Measurements from ENCODE around the gene MCCD1. TPM values are rescaled to one million over a fixed set of nuclear protein-coding genes. Genes with fewer than 3 reads are reported as not detected.
A peak's percentile ranks its signal among the peaks of the same experiment; 100 is the strongest.

Gene MCCD1
- total and polyA plus RNA-seq, 2 of the 13 experiments (the other 11 are each of a cell fraction or from before 2014, with no cell fraction given), result 0.15 TPM; not detected in 1

DNA sequence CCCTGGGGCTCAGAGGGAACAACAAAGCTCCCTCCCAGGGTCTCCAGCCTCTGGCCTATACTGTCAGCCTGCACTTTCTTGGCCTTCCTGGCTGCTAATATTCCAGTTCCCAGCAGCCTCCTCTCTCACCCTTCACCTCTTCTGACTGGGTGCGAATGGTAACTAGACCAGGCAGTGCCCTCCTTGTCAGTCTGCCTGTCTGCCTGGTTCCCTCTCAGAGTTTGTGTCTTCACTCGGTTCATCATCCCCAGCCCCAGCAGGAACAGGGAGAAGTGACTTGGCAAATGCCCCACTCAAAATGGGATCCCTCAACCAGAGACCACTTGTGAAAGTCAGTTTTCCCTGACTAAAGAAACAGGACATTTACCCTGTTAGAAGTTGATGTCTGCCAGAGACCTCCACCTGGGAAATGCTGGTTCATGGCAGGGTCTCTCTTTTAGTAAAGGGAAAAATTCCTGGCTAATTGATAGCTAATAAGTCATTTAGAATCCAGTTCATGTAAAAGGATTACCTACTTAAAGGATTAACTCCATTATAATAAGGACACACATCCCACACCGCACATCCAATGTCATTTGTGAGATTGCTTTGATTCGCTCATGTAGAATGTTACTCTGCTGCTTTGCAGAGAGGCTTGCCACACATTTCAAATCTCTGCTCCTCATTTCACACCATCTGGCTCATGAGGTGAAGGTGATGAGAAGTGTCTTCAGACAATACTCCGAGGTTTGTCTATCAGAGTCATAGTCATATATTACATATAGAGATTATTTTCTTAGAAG is 49.4 kb upstream of the MCCD1 start (continued):
- no peak for TF ChIP-seq GFI1 (CRISPR knock-in tag; IDR thresholded peaks at IDR 0.05; ENCODE audit: borderline replicate concordance)
- TF ChIP-seq EP300 (IDR thresholded peaks at IDR 0.05; ENCODE audit: low read depth in 2 of 2, low read length in 2 of 2), result no peak
- no peak for TF ChIP-seq EP300 (CRISPR knock-in tag; IDR thresholded peaks at IDR 0.05; ENCODE audit: borderline replicate concordance)
- no peak for TF ChIP-seq RBM22 (optimal IDR thresholded peaks at IDR 0.05; ENCODE audit: low read length)

DNA sequence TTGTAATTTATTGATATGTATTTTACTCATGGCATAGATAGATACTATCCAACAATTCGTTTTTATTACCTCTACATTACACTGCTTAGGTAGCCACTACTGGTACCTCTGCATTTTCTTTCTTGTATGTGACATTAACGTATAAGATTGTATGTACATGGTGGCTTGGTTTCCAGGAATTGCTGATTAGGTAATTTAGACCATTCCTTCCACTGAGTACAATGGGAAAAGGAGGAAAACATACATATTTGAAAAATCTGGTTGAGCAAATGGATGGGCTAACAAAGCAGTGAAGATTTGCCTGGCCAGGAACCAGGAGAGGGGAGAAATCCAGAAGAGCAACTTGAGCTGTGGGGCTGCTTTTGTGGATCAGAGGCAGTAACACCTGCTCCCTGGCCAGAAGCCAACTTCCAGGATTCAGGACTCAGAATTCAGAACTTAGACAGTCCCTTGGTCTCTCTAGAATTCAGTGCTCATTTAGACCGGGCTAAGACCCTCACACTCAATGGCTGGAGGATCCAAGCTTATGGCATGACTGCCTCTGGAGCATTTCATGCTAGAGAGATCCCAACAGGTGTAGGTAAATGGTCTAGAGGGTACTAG is 48.7 kb upstream of the MCCD1 start:
- BruUV-seq (replicated peaks), result no TSS peak
- H3K9me3 ChIP-seq (ENCODE audit: low read length), result no peaks in the 10 kb centered on the region
- CTCF ChIA-PET (ENCODE audit: low intra/inter-chr PET ratio, low total read pairs), result no interaction called here
- TF ChIP-seq SP5 (CRISPR knock-in tag; IDR thresholded peaks at IDR 0.05; ENCODE audit: borderline replicate concordance, low read depth) (no peak), NFYC (CRISPR knock-in tag; IDR thresholded peaks at IDR 0.05) (no peak), MAFF (IDR thresholded peaks at IDR 0.05; ENCODE audit: low read depth, low read length) (peak; percentile 69), ZNF572 (CRISPR knock-in tag; IDR thresholded peaks at IDR 0.05) (no peak), ZFX (CRISPR knock-in tag; IDR thresholded peaks at IDR 0.05; ENCODE audit: low read depth) (no peak), MAFK (conservative IDR thresholded peaks at IDR 0.05 in 1 of 2, IDR thresholded peaks at IDR 0.05 in 1 of 2; ENCODE audit: low read length in 2 of 2) (peak; percentile 76 to 82), HIVEP1 (CRISPR knock-in tag; IDR thresholded peaks at IDR 0.05) (no peak), FOXJ3 (CRISPR knock-in tag; IDR thresholded peaks at IDR 0.05; ENCODE audit: borderline replicate concordance) (no peak)
- TF ChIP-seq, protein P1, sequence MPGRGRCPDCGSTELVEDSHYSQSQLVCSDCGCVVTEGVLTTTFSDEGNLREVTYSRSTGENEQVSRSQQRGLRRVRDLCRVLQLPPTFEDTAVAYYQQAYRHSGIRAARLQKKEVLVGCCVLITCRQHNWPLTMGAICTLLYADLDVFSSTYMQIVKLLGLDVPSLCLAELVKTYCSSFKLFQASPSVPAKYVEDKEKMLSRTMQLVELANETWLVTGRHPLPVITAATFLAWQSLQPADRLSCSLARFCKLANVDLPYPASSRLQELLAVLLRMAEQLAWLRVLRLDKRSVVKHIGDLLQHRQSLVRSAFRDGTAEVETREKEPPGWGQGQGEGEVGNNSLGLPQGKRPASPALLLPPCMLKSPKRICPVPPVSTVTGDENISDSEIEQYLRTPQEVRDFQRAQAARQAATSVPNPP (CRISPR knock-in tag; IDR thresholded peaks at IDR 0.05), result no peak
- TF ChIP-seq, protein P2, sequence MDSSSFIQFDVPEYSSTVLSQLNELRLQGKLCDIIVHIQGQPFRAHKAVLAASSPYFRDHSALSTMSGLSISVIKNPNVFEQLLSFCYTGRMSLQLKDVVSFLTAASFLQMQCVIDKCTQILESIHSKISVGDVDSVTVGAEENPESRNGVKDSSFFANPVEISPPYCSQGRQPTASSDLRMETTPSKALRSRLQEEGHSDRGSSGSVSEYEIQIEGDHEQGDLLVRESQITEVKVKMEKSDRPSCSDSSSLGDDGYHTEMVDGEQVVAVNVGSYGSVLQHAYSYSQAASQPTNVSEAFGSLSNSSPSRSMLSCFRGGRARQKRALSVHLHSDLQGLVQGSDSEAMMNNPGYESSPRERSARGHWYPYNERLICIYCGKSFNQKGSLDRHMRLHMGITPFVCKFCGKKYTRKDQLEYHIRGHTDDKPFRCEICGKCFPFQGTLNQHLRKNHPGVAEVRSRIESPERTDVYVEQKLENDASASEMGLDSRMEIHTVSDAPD (CRISPR knock-in tag; IDR thresholded peaks at IDR 0.05), result no peak
- TF ChIP-seq, protein P3, sequence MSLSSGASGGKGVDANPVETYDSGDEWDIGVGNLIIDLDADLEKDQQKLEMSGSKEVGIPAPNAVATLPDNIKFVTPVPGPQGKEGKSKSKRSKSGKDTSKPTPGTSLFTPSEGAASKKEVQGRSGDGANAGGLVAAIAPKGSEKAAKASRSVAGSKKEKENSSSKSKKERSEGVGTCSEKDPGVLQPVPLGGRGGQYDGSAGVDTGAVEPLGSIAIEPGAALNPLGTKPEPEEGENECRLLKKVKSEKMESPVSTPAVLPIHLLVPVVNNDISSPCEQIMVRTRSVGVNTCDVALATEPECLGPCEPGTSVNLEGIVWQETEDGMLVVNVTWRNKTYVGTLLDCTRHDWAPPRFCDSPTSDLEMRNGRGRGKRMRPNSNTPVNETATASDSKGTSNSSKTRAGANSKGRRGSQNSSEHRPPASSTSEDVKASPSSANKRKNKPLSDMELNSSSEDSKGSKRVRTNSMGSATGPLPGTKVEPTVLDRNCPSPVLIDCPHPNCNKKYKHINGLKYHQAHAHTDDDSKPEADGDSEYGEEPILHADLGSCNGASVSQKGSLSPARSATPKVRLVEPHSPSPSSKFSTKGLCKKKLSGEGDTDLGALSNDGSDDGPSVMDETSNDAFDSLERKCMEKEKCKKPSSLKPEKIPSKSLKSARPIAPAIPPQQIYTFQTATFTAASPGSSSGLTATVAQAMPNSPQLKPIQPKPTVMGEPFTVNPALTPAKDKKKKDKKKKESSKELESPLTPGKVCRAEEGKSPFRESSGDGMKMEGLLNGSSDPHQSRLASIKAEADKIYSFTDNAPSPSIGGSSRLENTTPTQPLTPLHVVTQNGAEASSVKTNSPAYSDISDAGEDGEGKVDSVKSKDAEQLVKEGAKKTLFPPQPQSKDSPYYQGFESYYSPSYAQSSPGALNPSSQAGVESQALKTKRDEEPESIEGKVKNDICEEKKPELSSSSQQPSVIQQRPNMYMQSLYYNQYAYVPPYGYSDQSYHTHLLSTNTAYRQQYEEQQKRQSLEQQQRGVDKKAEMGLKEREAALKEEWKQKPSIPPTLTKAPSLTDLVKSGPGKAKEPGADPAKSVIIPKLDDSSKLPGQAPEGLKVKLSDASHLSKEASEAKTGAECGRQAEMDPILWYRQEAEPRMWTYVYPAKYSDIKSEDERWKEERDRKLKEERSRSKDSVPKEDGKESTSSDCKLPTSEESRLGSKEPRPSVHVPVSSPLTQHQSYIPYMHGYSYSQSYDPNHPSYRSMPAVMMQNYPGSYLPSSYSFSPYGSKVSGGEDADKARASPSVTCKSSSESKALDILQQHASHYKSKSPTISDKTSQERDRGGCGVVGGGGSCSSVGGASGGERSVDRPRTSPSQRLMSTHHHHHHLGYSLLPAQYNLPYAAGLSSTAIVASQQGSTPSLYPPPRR (CRISPR knock-in tag; IDR thresholded peaks at IDR 0.05; ENCODE audit: borderline replicate concordance), result no peak

More for the DNA sequence above, 48.7 kb upstream of the MCCD1 start:
- peaks cover 6 to 48% of the 10 kb centered on the region in 2 experiments; a peak in 4 of 5 replicates for H3K27me3 ChIP-seq (ENCODE audit: control insufficient read depth in 1 of 2, insufficient read depth in 2 of 2, low read length in 2 of 2)
- ATAC-seq (no peak), DNase-seq (ENCODE audit: low spot score) (no peak), FAIRE-seq (no peak)
- H3K36me3 ChIP-seq (replicated peaks in 1 of 2; ENCODE audit: control insufficient read depth in 1 of 2, insufficient read depth in 2 of 2, low read length in 2 of 2), result no peaks in the 10 kb centered on the region
- intact Hi-C loops (cut with micrococcal nuclease; ENCODE audit: unreplicated experiment) (no loop called here), in situ Hi-C loops (cut with HindIII; ENCODE audit: extremely low pct_ligation_motif_present, low pct_unique_long_range_greater_than_20kb) (no loop called here)
- H3K4me1 ChIP-seq (ENCODE audit: insufficient read depth, low read length), result peaks cover 13% of the 10 kb centered on the region
- H2AFZ ChIP-seq (ENCODE audit: low read length), result no peak overlapping the region
- POLR2A ChIA-PET, result interaction anchor here (2.0 kb wide), 1 partner anchor 17 kb away, joined by 8 read pairs; no protein-coding TSS in a partner anchor
- H3K27ac ChIP-seq (ENCODE audit: extremely low read length, insufficient read depth, low read length), result no peak overlapping the region
- whole genome bisulfite sequencing (ENCODE audit: low lambda C conversion rate), result 10% methylated on average over 3 of the region's 3 CpGs
- H3K79me2 ChIP-seq (ENCODE audit: insufficient read depth, low read length), result no peaks in the 10 kb centered on the region
- no peak overlapping the region for H3K4me3 ChIP-seq (replicated peaks in 1 of 3; ENCODE audit: insufficient read depth in 1 of 3, low read depth in 2 of 3, low read length in 3 of 3)
- no peak overlapping the region for H3K9ac ChIP-seq (ENCODE audit: insufficient read depth, low read depth, low read length)
- H3K4me2 ChIP-seq (ENCODE audit: low read depth, low read length), result no peak overlapping the region
- no peaks in the 10 kb centered on the region for H4K20me1 ChIP-seq (ENCODE audit: insufficient read depth, low read length)

Measured in HepG2 (cell line).